ENCODE results near the gene METTL8.

DNA sequence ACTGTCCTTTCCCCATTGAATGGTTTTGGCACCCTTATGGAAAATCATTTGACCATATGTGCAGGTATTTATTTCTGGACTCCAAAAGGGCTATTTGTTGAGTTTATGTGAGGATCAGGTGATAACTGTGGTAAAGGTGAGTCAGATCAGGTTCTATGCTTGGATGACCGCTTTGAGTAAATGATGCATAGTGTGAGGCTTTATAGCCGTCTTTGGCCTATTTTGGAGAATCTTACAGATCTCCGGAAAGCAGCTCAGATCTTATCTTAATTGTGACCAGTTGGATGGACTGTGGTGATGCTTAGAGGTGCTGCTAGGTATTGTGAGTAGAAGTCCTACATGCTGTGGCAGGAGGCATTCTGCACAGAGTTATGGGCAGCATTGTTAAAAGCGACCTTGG lies 126.2 kb downstream of the METTL8 start:
- TF ChIP-seq POLR2A (IDR thresholded peaks at IDR 0.05; ENCODE audit: low read length) (no peak), GATA1 (IDR thresholded peaks at IDR 0.05; ENCODE audit: low read depth, low read length) (no peak)

Data from erythroblast (primary cell).